Breast epithelium (tissue), 4 donors: ENCODE measurements around the gene MANSC1. TPM values are rescaled to one million over a fixed set of nuclear protein-coding genes. Genes with fewer than 3 reads are reported as not detected.

Experiments
- DNase-seq, 2 donors: peaks; one replicate each; pipeline ENCODE4 v3.0.0-alpha.2; 2019; ENCODE audit warnings: low spot score in 2 of 2
- H3K27ac ChIP-seq, 2 donors: fragments of 200-600 bp; sonication (generic) in 1 of 2; one replicate each; pipeline ENCODE4 v1.5.1; 2016 to 2019; ENCODE audit warnings: mild to moderate bottlenecking in 1 of 2
- H3K27me3 ChIP-seq, 2 donors: fragments of 200-600 bp; sonication (generic) in 1 of 2; one replicate each; pipeline versions ENCODE4 v1.5.1 to v1.6.0; 2017 to 2019; ENCODE audit warnings: control low read depth in 1 of 2, mild to moderate bottlenecking in 1 of 2
- H3K36me3 ChIP-seq: fragments of 200-600 bp; one replicate; pipeline ENCODE4 v1.5.1; 2019
- H3K4me1 ChIP-seq, 2 donors: fragments of 200-600 bp; sonication (generic); one replicate each; pipeline ENCODE4 v1.5.1; 2016 to 2019; ENCODE audit warnings: control low read depth in 1 of 2
- H3K4me3 ChIP-seq, 3 donors: fragments of 200-600 bp; sonication (generic); 1 replicate in 2 of 3; 2 replicates in 1 of 3; pipeline ENCODE4 v1.5.1; 2016 to 2019; ENCODE audit warnings: mild to moderate bottlenecking in 3 of 3, moderate library complexity in 2 of 3
- H3K9me3 ChIP-seq, 2 donors: fragments of 200-600 bp; sonication (generic) in 1 of 2; one replicate each; pipeline ENCODE4 v1.5.1; 2016 to 2019; ENCODE audit warnings: control low read depth in 1 of 2
- POLR2A ChIP-seq: fragments of 450-650 bp; IDR thresholded peaks from one replicate; pipeline ENCODE4 v1.6.1; 2016; ENCODE audit warnings: antibody characterized with exemption, mild to moderate bottlenecking, moderate library complexity
- POLR2AphosphoS5 ChIP-seq, 3 donors: sonication (generic); formaldehyde crosslinking; IDR thresholded peaks; one replicate each; pipeline ENCODE4 v1.6.1; 2017; ENCODE audit warnings: antibody characterized with exemption in 3 of 3
- intact Hi-C: fragments of 100-400 bp; cut with DNase I; formaldehyde crosslinking; loops from one replicate; pipeline ENCODE4 v1.15.1; 2023; ENCODE audit warnings: low total_unique reads
- total RNA-seq, 3 donors: library from RNA; depleted of rRNA; stranded (reverse); fragments of >200 nt; gene quantifications; one replicate each; pipeline ENCODE4 v1.1.0, GENCODE V29; 2016
- TF ChIP-seq, protein P1 (sequence below), 3 donors: fragments of 450-650 bp; IDR thresholded peaks; one replicate each; pipeline ENCODE4 v1.5.1; 2016 to 2017; ENCODE audit warnings: antibody characterized with exemption in 3 of 3, mild to moderate bottlenecking in 3 of 3, moderate library complexity in 3 of 3

MANSC1 gene
- total RNA-seq, 3 donors from 2014 or later, result 16.3 to 24.9 (median 18.7) TPM

DNA sequence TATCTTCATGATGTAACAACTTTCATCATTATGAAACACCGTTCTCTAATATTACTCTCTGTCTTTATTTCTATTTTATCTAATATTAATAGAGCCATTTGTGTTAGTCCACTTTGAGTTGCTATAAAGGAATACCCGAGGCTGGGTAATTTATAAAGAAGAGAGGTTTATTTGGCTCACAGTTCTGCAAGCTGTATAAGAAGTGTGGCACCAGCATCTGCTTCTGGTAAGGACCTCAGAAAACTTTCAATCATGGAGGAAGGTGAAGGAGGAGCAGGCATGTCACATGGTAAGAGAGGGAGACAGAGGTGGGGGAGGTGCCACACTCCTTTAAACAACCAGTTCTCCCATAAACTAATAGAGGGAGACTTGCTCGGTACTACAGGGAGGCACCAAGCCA, 31.9 kb upstream of the MANSC1 start:
- no peaks in the 10 kb centered on the region for H3K9me3 ChIP-seq
- intact Hi-C loops, result no loop called here

DNA sequence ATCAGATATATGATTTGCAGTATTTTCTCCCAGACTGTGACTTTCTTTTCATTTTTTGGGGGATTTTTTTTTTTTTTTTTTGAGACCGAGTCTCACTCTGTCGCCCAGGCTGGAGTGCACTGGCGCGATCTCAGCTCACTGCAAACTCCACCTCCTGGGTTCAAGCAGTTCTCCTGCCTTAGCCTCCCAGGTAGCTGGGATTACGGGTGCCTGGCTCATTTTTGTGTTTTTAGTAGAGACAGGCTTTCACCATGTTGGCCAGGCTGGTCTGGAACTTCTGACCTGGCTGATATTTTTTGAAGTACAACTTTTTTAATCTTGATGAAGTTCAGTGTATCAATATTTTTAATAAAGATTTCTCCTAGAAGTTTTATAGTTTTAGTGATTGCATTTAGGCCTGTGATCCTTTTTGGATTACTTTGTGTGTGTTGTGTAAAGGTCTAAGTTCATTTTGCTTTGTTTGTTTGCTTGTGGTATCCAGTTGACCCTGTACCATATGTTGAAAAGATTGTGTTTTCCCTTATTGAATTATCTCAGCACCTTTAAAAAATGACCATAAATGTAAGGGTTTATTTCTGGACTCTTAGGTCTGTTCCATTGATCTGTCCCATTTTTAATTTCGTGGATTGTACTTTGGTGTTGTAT, 31.0 kb upstream of the MANSC1 start:
- Histone ChIP-seq H3K36me3 (no peaks in the 10 kb centered on the region), H3K27me3 (no peaks in the 10 kb centered on the region), H3K27ac (no peak overlapping the region), H3K4me1 (no peaks in the 10 kb centered on the region), H3K9me3 (no peaks in the 10 kb centered on the region), H3K4me3 (no peak overlapping the region)
- intact Hi-C loops, result no loop called here
- TF ChIP-seq, protein P1, sequence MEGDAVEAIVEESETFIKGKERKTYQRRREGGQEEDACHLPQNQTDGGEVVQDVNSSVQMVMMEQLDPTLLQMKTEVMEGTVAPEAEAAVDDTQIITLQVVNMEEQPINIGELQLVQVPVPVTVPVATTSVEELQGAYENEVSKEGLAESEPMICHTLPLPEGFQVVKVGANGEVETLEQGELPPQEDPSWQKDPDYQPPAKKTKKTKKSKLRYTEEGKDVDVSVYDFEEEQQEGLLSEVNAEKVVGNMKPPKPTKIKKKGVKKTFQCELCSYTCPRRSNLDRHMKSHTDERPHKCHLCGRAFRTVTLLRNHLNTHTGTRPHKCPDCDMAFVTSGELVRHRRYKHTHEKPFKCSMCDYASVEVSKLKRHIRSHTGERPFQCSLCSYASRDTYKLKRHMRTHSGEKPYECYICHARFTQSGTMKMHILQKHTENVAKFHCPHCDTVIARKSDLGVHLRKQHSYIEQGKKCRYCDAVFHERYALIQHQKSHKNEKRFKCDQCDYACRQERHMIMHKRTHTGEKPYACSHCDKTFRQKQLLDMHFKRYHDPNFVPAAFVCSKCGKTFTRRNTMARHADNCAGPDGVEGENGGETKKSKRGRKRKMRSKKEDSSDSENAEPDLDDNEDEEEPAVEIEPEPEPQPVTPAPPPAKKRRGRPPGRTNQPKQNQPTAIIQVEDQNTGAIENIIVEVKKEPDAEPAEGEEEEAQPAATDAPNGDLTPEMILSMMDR (IDR thresholded peaks at IDR 0.05), result no peak
- no peak for TF ChIP-seq POLR2A
- no peak for TF ChIP-seq POLR2AphosphoS5 (IDR thresholded peaks at IDR 0.05)
- no peak for DNase-seq

More for the DNA sequence above, 31.9 kb upstream of the MANSC1 start:
- H3K4me3 ChIP-seq, result no peak overlapping the region
- H3K4me1 ChIP-seq, result no peaks in the 10 kb centered on the region
- no peak overlapping the region for H3K27ac ChIP-seq
- H3K36me3 ChIP-seq, result no peaks in the 10 kb centered on the region
- TF ChIP-seq POLR2A, result no peak
- no peak for TF ChIP-seq POLR2AphosphoS5 (IDR thresholded peaks at IDR 0.05)
- TF ChIP-seq, protein P1 (IDR thresholded peaks at IDR 0.05), result no peak
- no peaks in the 10 kb centered on the region for H3K27me3 ChIP-seq
- DNase-seq, result no peak

DNA sequence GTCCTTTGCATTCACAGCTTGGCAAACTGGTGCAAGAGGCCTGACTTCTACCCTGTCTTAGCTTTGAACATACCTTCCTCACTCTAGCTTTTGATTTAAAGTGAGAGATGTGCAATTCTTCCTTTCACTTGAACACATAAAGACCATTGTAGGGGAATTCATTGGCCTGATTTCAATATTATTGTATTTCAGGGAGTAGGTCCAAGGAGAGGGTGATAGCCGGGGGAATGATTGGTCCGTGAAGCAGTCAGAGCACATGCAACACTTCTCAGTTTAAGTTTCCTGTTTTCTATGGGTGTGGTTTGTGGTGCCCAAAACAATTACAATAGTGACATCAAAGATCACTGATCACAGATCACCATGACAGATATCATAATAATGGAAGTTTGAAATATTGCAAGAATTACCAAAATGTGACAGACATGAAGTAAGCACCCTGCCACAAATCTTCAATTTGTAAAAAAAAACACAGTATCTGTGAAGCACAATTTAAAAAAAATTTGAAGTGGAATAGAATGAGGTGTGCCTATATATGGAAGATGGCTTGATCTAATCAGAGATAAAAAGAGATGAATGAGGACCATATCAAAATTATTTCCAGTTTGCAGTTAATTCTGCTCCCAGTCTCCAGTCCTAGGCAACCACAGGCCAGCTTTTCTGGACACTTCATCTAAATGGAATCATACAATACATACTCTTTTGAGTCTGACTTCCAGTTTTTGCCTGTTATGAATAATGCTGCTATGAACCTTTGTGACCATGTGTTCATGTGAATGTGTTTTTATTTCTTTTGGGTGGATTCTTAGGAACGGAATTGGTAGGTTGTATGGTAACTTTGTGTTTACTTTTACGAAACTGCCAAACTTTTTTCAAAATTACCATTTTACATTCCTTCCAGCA, 30.0 kb upstream of the MANSC1 start:
- Histone ChIP-seq H3K4me1 (no peaks in the 10 kb centered on the region), H3K27me3 (no peaks in the 10 kb centered on the region), H3K9me3 (no peaks in the 10 kb centered on the region), H3K36me3 (no peaks in the 10 kb centered on the region), H3K27ac (peak overlapping the region in 1 of 2 donors; percentile 38), H3K4me3 (no peak overlapping the region)
- intact Hi-C loops, result loop anchor here (10.0 kb wide), 1 partner anchor 325 kb away; no protein-coding TSS in a partner anchor
- no peak for TF ChIP-seq POLR2A
- TF ChIP-seq, protein P1 (IDR thresholded peaks at IDR 0.05), result no peak
- no peak for TF ChIP-seq POLR2AphosphoS5 (IDR thresholded peaks at IDR 0.05)
- no peak for DNase-seq

DNA sequence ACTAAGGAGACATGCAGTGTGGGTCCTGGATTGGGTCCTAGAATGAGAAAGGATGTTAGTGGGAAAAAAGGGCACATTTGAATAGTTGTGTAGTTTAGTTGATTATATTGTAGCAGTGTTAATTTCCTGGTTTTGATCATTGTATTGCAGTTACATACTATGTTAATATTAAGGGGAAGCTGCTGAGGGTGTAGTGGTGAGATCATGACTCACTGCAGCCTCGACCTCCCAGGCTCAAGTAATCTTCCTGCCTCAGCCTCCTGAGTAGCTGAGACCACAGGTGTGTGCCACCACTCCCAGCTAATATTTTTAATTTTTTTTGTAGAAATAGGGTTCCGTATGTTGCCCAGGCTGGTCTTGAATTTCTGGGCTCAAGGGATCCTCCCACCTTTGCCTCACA, 28.6 kb upstream of the MANSC1 start:
- intact Hi-C loops, result loop anchor here (10.0 kb wide), 1 partner anchor 326 kb away; no protein-coding TSS in a partner anchor

More for the DNA sequence above, 28.6 kb upstream of the MANSC1 start:
- Histone ChIP-seq H3K9me3 (no peaks in the 10 kb centered on the region), H3K36me3 (no peaks in the 10 kb centered on the region), H3K27me3 (no peaks in the 10 kb centered on the region), H3K4me1 (no peaks in the 10 kb centered on the region), H3K27ac (no peak overlapping the region), H3K4me3 (no peak overlapping the region)
- no peak for DNase-seq
- TF ChIP-seq, protein P1 (IDR thresholded peaks at IDR 0.05), result no peak
- TF ChIP-seq POLR2A (no peak), POLR2AphosphoS5 (IDR thresholded peaks at IDR 0.05) (no peak)
